CD14-positive monocyte (primary cell): Measurements from ENCODE around the gene KRTAP10-3. TPM values are rescaled to one million over a fixed set of nuclear protein-coding genes. Genes with fewer than 3 reads are reported as not detected.
A peak's percentile ranks its signal among the peaks of the same experiment; 100 is the strongest.

Experiments used
- DNase-seq, 3 donors: peaks; one replicate each; pipeline ENCODE4 v3.0.0-alpha.2; 2011 to 2022
- H2AFZ ChIP-seq: 2 replicates; pipeline ENCODE4 v1.6.0; 2012; ENCODE audit warnings: mild to moderate bottlenecking, low read depth, low read length, inconsistent platforms; ENCODE audit not compliant: insufficient read depth, poor library complexity, severe bottlenecking
- H3K27ac ChIP-seq, 2 donors: 1 replicate in 1 of 2; 2 replicates in 1 of 2; pipeline ENCODE4 v1.5.1; 2012 to 2013; ENCODE audit warnings: low read length in 2 of 2, control low read depth in 1 of 2, inconsistent platforms in 1 of 2, low read depth in 1 of 2, mild to moderate bottlenecking in 1 of 2
- H3K27me3 ChIP-seq, 2 donors: one replicate each; pipeline versions ENCODE4 v1.6.0 to v1.6.1; 2011 to 2013; ENCODE audit warnings: low read length in 2 of 2; ENCODE audit not compliant: control insufficient read depth in 2 of 2, insufficient read depth in 2 of 2
- H3K36me3 ChIP-seq, 2 donors: replicated peaks in 1 of 2; 1 replicate in 1 of 2; 2 replicates in 1 of 2; pipeline versions ENCODE4 v1.5.1 to v1.6.1; 2012 to 2013; ENCODE audit warnings: low read length in 2 of 2, control low read depth in 1 of 2, inconsistent platforms in 1 of 2, mild to moderate bottlenecking in 1 of 2; ENCODE audit not compliant: insufficient read depth in 2 of 2, control insufficient read depth in 1 of 2
- H3K4me1 ChIP-seq, 2 donors: 1 replicate in 1 of 2; 2 replicates in 1 of 2; pipeline versions ENCODE4 v1.5.1 to v1.6.1; 2012 to 2013; ENCODE audit warnings: low read length in 2 of 2, control low read depth in 1 of 2, inconsistent platforms in 1 of 2, mild to moderate bottlenecking in 1 of 2, moderate library complexity in 1 of 2; ENCODE audit not compliant: insufficient read depth in 2 of 2, control insufficient read depth in 1 of 2
- H3K4me2 ChIP-seq: replicated peaks from 2 replicates; pipeline ENCODE3; 2012; ENCODE audit warnings: low read length, moderate library complexity, mild to moderate bottlenecking; ENCODE audit not compliant: poor library complexity, severe bottlenecking; ENCODE audit errors: extremely low read depth
- H3K4me3 ChIP-seq, 3 experiments: fragments of 200-600 bp in 1 of 3; sonication (generic) in 1 of 3; replicated peaks in 1 of 3; 1 replicate in 2 of 3; 2 replicates in 1 of 3; pipeline ENCODE4 v1.5.1; 2011 to 2013; ENCODE audit warnings: low read length in 3 of 3, mild to moderate bottlenecking in 3 of 3, control low read depth in 2 of 3, low read depth in 2 of 3, inconsistent platforms in 1 of 3, moderate library complexity in 1 of 3
- H3K79me2 ChIP-seq: 2 replicates; pipeline ENCODE4 v1.6.0; 2012; ENCODE audit warnings: mild to moderate bottlenecking, control low read depth, inconsistent platforms, low read length, moderate library complexity; ENCODE audit not compliant: insufficient read depth
- H3K9ac ChIP-seq: 2 replicates; pipeline ENCODE4 v1.6.0; 2017; ENCODE audit warnings: low read length, mild to moderate bottlenecking; ENCODE audit not compliant: insufficient read depth, poor library complexity, severe bottlenecking
- H3K9me3 ChIP-seq, 2 donors: replicated peaks in 1 of 2; 1 replicate in 1 of 2; 2 replicates in 1 of 2; pipeline versions ENCODE4 v1.5.1 to v1.6.1; 2012 to 2013; ENCODE audit warnings: low read length in 2 of 2, control low read depth in 1 of 2; ENCODE audit not compliant: control insufficient read depth in 1 of 2, insufficient read depth in 1 of 2
- H4K20me1 ChIP-seq: 2 replicates; pipeline ENCODE4 v1.6.0; 2012; ENCODE audit warnings: mild to moderate bottlenecking, low read length, control low read depth, moderate library complexity; ENCODE audit not compliant: insufficient read depth
- H3K27ac Mint-ChIP-seq, 7 donors: one replicate each; pipeline ENCODE4 v1.8.0; 2020; ENCODE audit warnings: mild to moderate bottlenecking in 7 of 7, mixed read lengths in 7 of 7, moderate library complexity in 6 of 7, inconsistent platforms in 2 of 7
- H3K27me3 Mint-ChIP-seq, 3 donors: one replicate each; pipeline ENCODE4 v1.8.0; 2021 to 2022; ENCODE audit warnings: low read depth in 3 of 3, mild to moderate bottlenecking in 3 of 3, mixed read lengths in 3 of 3, moderate library complexity in 3 of 3, inconsistent platforms in 1 of 3
- H3K36me3 Mint-ChIP-seq, 2 donors: one replicate each; pipeline ENCODE4 v1.8.0; 2020; ENCODE audit warnings: mixed read lengths in 2 of 2, inconsistent platforms in 1 of 2, mild to moderate bottlenecking in 1 of 2
- H3K4me1 Mint-ChIP-seq: one replicate; pipeline ENCODE4 v1.8.0; 2020; ENCODE audit warnings: mild to moderate bottlenecking, mixed read lengths
- H3K4me3 Mint-ChIP-seq, 2 donors: one replicate each; pipeline ENCODE4 v1.8.0; 2020; ENCODE audit warnings: mild to moderate bottlenecking in 2 of 2, mixed read lengths in 2 of 2, moderate library complexity in 1 of 2
- H3K9me3 Mint-ChIP-seq, 7 donors: one replicate each; pipeline ENCODE4 v1.8.0; 2020 to 2022; ENCODE audit warnings: mixed read lengths in 7 of 7, mild to moderate bottlenecking in 6 of 7, moderate library complexity in 6 of 7, inconsistent platforms in 2 of 7
- WGBS: methylation state at CpG from one replicate; pipeline ENCODE4 v1.1.5; 2013; ENCODE audit warnings: missing lambda C conversion rate; ENCODE audit not compliant: insufficient coverage; 5-methylcytosine and 5-hydroxymethylcytosine counted together
- intact Hi-C, 2 donors: fragments of 100-400 bp; cut with micrococcal nuclease; formaldehyde crosslinking; loops; one replicate each; pipeline versions ENCODE4 v1.15.0 to v1.15.1; 2023
- polyA plus RNA-seq, 3 donors: library from polyadenylated mRNA; depleted of rRNA in 1 of 3; unstranded in 2 of 3; stranded (reverse) in 1 of 3; fragments of 300-500 nt in 2 of 3; fragments of >200 nt in 1 of 3; fragmentation: Illumina TruSeq in 2 of 3; gene quantifications; 1 replicate in 2 of 3; 2 replicates in 1 of 3; pipeline ENCODE4 v1.2.3, GENCODE V29; 2012 to 2021
- TF ChIP-seq, protein P1 (sequence below): fragments of 200-600 bp; IDR thresholded peaks from one replicate; pipeline ENCODE4 v1.8.0; 2022; ENCODE audit warnings: antibody characterized with exemption, mild to moderate bottlenecking

The KRTAP10-3 gene
- polyA plus RNA-seq, 3 donors, result not detected

DNA sequence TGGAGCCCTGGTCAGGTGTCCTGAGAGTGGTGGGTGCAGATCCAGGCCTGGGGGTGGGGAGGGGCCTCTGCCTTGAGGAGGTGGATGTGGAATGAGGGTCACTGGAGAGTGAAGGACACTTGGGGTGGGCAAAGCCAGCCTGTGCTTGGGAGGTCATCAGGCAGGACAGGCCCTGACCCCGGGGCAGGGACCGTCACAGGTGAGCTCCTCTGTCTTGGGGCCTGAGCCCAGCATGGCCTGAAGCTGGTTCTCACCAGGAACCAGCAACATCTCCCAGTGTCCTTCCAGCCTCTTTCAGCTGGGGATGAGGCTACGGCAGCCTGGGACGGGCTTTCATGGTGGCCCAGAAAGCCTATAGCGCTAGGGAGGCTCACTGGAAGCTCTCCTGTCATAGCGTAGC lies 6.5 kb downstream of the KRTAP10-3 start:
- no peaks in the 10 kb centered on the region for H3K4me1 ChIP-seq
- no peaks in the 10 kb centered on the region for H3K79me2 ChIP-seq
- H3K4me1 Mint-ChIP-seq, result no peaks in the 10 kb centered on the region
- no peak overlapping the region for H2AFZ ChIP-seq
- intact Hi-C loops, result no loop called here
- H3K27me3 Mint-ChIP-seq, result peaks cover 18 to 41% (median 26%) of the 10 kb centered on the region in 3 donors
- peaks cover 2 to 8% of the 10 kb centered on the region in 2 donors for H3K27me3 ChIP-seq
- no peaks in the 10 kb centered on the region for H4K20me1 ChIP-seq
- H3K9me3 Mint-ChIP-seq, result peaks cover 3 to 10% (median 7%) of the 10 kb centered on the region in 7 donors
- H3K36me3 ChIP-seq, result no peaks in the 10 kb centered on the region
- 90% methylated on average over 6 of the region's 6 CpGs for WGBS
- peak overlapping the region in 1 of 7 donors; percentile 31 for H3K27ac Mint-ChIP-seq
- H3K4me2 ChIP-seq, result no peak overlapping the region
- no peak for DNase-seq
- H3K9me3 ChIP-seq, result peaks cover 5 to 7% of the 10 kb centered on the region in 2 donors
- no peak overlapping the region for H3K4me3 ChIP-seq
- H3K9ac ChIP-seq, result no peak overlapping the region
- no peak overlapping the region for H3K27ac ChIP-seq
- H3K4me3 Mint-ChIP-seq, result no peak overlapping the region
- no peaks in the 10 kb centered on the region for H3K36me3 Mint-ChIP-seq
- TF ChIP-seq, protein P1, sequence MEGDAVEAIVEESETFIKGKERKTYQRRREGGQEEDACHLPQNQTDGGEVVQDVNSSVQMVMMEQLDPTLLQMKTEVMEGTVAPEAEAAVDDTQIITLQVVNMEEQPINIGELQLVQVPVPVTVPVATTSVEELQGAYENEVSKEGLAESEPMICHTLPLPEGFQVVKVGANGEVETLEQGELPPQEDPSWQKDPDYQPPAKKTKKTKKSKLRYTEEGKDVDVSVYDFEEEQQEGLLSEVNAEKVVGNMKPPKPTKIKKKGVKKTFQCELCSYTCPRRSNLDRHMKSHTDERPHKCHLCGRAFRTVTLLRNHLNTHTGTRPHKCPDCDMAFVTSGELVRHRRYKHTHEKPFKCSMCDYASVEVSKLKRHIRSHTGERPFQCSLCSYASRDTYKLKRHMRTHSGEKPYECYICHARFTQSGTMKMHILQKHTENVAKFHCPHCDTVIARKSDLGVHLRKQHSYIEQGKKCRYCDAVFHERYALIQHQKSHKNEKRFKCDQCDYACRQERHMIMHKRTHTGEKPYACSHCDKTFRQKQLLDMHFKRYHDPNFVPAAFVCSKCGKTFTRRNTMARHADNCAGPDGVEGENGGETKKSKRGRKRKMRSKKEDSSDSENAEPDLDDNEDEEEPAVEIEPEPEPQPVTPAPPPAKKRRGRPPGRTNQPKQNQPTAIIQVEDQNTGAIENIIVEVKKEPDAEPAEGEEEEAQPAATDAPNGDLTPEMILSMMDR, result no peak

DNA sequence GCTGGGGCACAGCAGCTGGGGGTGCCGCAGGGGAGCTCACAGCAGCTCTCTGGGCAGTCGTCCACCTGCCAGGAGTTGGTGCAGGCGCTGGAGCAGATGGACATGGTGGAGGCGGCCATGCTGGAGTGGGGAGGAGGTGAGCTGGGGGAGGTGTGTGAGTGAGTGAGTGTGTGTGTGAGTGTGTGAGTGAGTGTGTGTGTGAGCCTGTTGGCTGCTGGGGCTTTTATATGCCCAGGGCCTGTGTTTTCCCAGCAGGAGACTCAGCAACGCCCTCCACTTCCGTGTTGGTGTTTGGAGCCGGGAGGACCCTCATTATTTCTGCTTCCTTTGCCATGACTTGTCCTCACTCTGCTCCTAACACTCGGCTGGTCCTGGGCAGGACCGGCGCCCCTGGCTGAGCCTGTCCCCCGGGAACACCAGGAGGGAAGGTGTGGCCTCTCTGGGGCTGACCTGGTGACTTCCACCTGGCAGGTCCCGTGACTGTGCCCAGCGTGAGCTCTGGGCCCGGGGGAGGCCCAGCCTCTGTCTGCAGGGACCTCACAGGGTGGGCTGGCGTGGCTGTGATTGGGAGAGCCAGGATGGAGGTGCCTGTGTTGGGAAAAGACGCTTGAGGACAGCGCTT lies 7.1 kb downstream of the KRTAP10-3 start, which contains the start of gene KRTAP10-2:
Gene KRTAP10-2 (minus strand): TSS at position 166 of the 622 bp plus-strand sequence. CDS start 47 bp downstream, at position 119.
- Histone ChIP-seq H3K27ac (no peak within 1 kb of the TSS), H3K9ac (no peak within 1 kb of the TSS), H3K9me3 (peaks cover 7 to 13% of the 10 kb centered on the region in 2 donors), H3K4me1 (no peaks in the 10 kb centered on the region), H2AFZ (no peak within 1 kb of the TSS), H3K36me3 (no peaks in the 10 kb centered on the region), H4K20me1 (no peaks in the 10 kb centered on the region), H3K27me3 (peaks cover 2 to 15% of the 10 kb centered on the region in 2 donors), H3K79me2 (no peaks in the 10 kb centered on the region), H3K4me2 (no peak within 1 kb of the TSS), H3K4me3 (no peak within 1 kb of the TSS)
- Mint-ChIP-seq H3K9me3 (peaks cover 10 to 16% (median 13%) of the 10 kb centered on the region in 7 donors), H3K4me1 (no peaks in the 10 kb centered on the region), H3K4me3 (no peak within 1 kb of the TSS), H3K36me3 (no peaks in the 10 kb centered on the region), H3K27ac (peak within 1 kb of the TSS in 3 of 7 donors; percentile 31 to 67 (median 55)), H3K27me3 (peaks cover 20 to 48% (median 31%) of the 10 kb centered on the region in 3 donors)
- TF ChIP-seq, protein P1, result no peak
- intact Hi-C loops, result no loop called here
- DNase-seq, result no peak
- WGBS, result 86% methylated on average over 17 of the region's 17 CpGs
